ENCODE measurements around the gene IER5L.
"Not testable (repeated sequence)": the region's sequence is repeated elsewhere in the genome, so short reads cannot be mapped to it uniquely, and the experiment has no call there.

Gene IER5L

DNA sequence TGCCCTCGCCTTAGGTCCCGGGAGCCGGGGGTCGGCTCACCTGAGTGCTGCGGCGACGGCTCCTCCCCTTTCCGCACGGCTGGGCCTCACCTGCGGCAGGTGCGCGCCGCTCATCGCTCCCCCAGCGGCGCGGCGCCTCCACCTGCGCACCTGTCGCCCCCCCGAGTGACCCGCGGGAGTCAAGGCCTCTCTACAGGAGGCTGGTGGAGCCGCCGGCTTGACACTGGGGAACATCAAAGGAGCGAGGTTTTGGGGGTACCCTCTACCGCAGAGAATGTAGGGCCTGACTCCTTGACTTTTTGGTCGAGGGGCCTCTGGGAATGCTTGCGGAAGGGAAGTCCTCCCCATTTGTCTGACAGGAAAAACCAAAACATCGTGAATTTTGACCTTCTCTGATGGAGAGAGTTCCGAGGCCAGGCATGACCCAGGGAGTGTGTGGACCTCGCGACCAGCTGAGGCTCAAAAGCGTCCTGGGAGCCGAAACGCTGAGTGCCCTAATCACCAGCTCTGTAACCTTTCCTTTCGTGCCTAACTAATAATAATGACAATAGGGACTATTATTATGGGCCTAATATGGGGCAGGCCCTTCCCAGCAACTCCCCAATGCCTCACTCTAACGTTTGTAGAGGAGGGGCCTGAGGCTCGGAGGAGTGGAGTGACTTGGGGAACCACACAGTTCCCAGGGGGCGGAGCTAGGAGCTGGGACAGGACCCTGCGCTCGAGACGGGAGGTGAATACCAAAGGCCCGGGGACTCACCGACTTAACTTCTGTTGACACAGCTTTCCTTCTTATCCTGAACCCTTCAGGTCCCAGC lies 714 bp upstream of the IER5L start:
- DNase-seq, result peak; percentile 74 to 81 (median 81)

DNA sequence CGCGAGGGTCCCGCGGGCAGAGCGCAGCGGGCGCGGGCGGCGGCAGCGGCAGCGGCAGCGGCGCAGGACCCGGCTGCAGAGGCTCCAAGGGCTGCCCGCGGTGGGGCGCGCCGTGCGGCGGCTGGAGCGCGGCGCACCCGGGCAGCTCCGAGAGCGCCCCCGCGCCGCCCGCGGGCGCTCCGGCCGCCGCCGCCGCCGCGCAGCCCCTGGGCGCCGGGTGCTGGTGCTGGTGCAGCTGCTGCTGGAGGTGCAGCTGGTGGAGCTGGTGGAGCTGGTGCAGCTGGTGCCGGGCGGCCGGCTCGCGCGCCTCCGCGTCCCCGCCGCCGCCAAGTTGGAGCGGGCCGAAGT lies 644 bp downstream of the IER5L start:
- DNase-seq, result no peak

DNA sequence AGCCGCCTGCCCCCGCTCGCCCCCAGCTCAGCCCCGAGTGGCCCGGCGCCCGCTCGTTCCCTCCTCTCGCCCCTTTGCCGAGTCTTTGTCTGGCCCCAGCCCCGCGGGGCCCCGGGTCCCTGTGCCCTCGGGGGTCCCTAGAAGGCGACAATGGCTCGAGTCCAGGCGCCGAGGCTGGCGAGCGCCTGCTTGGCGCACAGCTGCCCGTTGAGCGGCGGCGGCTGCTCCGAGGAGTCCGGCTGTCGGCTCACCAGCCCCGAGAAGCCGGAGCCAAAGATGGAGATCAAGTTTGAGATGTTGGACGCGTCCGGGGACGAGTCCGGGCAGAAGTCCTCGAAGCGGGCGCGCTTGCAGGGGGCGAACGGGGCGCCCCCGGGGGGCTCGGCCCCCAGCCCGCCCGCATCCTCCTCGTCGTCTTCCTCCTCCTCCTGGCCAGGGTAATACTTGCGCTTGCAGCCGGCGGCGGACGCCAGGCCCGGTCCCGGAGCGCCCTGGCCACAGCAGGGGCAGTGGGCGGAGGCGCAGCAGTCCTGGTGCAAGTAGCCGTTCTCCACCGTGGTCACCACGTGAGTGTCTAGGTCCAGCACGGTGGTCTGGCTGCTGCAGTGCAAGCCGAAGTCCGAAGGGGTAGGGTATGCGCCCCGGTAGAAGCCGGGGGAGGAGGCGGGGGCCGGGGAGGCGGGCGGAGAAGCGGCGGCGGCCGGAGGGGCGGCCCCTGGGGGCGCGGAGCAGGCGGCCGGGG lies 1.2 kb downstream of the IER5L start:
- DNase-seq, result peak; percentile 5 to 80 (median 77)

DNA sequence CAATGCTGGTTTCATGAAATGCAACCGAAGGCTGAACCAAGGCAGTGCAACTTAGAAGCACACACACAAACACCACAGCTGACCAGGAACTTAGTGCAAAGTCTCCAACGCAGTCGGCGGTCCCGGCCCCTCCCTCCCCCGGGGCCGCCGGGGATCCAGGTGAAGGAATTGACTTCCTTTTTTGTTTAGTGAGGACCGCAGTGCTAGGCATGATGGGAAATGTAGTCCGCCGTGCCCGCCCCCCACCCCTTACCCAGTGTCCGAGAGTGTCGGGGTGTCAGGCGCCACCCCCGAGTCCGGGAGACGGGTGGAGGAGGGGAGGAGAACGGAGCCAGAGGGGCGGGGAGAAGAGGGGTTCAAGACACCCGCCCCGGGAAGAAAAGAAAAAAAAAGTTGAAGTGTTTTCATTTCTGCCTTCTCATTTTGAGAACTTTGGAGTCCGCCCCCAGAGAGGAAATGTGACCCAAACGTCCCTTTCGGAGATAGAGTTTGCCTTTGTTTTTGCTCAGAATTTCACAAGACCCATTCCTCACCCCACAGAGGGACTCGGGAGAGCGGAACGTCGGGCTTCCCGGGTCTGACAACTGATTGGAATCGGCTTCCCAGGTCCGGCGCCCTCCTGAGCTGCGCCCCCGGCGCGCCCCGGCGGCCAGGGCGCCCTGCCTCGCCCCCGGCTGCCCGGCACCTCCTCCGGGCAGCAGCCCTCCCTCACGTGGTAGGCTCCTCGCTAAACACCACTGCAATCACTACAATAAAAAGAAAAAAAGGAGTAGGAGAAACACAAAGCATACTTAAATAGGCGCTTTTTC lies 2.0 kb downstream of the IER5L start:
- peak; percentile 34 to 88 (median 80) for DNase-seq

DNA sequence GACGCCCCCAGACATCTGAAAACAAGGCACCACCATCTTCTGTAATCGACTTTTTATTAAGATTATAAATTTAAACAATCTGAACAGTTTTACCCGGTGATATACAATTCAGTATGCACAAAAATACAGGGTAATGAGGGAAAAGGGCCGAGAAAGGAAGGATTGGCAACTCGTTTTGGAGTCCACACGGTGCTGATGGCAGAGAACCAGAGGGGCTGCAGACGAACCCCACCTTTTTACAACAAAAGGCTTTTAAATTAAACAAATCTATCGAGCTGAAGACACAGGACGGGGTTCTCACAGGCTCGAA lies 2.6 kb downstream of the IER5L start:
- DNase-seq, result no peak

DNA sequence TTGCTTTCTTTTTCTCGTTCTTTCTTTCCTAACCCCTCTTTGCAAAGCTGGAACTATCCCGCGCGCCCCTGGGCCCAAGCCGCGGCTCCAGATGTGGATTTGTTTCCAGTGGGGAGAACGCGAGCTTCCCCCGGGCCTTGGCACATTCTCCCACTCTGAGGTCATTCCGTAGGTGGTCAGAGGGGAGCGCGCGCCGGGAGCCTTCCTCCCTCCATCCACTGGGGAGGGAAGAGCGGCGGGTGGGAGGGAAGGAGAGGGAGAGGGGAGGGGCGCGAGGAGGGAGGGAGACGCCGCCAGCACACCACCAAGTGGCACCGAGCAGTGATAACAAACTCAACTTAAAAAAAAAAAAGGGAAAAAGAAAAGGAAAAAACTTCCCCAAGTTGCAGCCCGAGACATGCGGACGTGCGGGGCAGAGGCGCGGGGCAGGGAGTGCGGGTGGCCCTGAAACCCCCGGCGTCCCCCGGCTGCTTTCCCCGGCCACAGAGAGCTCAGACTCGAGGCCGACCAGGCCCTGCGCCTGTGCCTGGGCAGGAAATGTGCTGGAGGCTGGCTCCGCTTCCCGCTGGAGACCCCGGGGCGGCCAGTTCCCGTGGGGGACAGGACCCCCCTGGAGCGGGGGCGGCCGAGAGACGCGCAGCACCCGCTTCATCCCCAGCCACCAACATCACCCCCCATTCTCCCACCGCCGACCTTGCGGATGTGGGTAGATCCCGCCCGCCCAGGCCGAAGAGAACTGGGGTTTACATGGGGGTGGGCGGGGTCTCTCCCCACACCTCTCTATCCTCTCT lies 3.1 kb downstream of the IER5L start:
- DNase-seq, result peak; percentile 19 to 81 (median 73)

DNA sequence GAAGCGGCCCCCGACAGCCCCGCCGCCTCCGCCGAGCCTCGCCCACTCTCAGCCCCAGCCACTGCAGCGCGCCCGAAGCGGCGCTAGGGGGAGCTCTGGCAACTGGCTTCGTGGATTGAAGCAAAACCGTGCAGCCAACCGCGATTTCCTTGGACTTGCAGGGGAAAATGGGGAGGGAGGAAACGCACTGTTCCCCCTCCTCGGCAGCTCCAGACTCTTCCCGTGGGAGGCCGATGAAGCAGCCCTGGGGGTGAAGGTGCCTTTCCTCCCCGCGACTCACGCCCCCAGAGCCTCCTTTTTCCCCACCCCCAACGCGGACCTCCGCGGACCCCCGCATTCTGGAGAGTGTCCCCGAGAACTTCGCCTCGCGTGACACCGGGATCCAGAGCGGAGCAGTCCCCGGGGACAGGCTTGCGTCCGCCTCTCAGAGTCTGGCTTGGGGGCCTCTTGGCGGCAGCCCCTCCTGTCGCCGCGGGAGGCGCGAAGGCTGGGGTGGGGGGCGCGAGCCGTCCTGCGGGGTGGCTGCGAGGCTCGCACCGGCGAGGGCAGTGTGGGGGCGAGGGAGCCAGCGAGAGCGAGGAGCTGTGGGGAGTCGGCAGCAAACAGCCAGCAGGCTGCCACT lies 3.8 kb downstream of the IER5L start:
- DNase-seq, result peak; percentile 81 to 92 (median 84)

DNA sequence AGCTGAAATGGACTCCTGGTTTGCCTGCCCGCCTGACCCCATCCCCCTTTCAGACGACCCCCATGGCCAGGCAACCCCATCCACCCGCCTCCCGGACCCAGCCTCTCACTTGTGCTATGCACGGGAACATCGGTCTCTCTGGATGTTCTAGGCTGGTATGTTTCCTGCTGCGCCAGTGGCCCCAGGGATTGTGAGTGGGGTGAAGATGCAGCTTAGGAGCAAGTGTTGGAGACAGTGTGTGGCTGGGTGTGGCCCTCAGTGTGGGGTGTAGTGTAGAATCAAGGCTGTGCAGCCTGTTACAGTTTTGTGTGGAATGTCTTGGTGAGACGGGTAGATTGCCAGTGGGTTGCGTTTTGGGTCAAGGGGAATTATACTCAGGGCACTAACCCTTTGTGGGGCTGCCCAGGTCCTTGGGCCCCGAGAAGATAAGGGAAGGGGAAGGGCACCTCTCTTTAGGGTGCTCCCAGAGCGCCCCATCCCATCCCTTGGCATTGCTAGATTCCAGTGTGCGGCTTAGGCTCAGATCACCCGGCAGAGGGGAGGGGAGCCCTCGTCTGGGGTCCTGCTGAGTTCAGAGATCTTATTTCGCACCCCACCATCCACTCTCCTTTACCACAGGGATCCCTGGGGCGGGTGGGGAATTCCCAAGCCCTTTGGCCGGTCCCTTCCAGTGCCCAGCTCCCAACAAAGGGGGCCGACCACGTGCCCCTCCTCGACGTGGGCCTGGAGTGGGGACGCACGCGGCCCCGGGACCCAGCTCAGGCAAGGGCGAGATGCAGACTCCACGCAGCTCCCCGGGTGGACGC lies 4.6 kb downstream of the IER5L start:
- no peak for DNase-seq

DNA sequence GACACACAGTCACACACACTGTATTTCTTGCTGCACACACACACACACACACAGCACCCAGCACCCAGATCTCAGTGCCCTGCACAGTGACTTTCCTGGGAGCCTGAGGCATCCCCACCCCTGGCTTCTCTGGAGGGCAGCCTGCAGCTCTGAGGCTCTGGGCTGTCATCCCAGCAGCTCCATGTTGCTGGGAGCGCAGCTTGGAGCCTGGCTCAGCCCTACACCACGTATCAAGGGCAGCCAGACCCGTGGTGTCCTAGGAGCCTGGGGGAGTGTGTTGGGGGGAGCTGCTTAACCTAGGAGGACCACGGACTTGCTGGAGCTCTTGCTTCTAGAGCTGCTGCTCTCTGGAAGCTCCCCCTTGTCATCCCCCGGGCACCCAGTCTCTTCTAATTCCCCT lies 5.2 kb downstream of the IER5L start:
- DNase-seq, result no peak

DNA sequence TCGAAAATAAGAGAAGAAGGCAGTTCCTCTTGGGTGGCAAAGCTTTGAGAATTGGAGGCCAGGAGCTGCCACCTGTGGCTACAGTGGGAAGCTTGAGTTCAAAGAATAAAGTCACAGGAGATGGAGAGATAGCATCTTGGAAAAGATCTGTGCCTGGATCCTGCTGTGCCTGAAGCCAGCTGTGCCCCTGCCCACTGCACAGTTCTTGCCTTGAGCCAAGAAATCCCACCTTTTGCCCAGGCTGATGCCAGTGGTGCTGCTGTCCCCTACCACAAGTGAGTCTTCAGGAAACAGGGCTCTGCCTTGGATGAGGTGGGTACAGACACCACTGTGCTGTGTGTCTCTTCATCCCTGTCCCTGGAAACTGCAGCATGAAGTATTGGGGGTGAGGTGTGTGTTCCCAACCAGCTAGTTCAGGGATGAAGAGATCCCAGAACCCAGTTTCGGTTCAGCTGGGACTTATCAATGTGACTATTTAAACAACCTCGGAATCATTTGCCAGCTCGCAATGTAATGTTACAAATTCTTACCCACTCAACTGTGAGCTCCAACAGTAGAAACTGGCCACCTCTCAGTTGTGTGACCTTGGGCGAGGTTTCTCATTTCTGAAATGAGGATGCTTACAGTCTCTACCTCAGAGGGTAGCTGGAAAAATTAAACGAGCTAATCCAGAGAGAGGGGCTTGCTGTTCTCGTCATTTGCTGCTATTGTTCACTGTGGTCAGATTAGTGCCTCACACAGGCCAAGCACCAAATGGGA lies 5.9 kb downstream of the IER5L start:
- no peak for DNase-seq

DNA sequence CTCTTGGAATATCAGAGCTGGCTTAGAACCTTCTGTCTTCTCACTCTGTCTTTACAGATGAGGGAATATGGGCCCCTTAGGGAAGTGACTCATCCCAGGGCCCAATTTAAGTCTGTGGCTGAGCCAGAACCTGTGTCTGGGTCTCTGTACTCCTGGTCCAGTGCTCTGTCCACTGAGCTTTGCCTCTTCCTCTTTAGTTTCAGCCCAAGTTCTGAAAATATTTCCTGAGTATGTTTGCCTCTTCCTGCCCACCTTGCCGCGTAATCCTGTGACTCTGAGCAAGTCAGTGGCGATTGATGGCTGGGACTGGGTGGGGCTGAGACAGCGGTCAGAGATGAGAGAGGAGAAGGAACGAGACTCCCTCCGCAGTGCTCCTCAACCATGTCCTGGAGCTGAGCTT lies 7.8 kb downstream of the IER5L start:
- no peak for DNase-seq

DNA sequence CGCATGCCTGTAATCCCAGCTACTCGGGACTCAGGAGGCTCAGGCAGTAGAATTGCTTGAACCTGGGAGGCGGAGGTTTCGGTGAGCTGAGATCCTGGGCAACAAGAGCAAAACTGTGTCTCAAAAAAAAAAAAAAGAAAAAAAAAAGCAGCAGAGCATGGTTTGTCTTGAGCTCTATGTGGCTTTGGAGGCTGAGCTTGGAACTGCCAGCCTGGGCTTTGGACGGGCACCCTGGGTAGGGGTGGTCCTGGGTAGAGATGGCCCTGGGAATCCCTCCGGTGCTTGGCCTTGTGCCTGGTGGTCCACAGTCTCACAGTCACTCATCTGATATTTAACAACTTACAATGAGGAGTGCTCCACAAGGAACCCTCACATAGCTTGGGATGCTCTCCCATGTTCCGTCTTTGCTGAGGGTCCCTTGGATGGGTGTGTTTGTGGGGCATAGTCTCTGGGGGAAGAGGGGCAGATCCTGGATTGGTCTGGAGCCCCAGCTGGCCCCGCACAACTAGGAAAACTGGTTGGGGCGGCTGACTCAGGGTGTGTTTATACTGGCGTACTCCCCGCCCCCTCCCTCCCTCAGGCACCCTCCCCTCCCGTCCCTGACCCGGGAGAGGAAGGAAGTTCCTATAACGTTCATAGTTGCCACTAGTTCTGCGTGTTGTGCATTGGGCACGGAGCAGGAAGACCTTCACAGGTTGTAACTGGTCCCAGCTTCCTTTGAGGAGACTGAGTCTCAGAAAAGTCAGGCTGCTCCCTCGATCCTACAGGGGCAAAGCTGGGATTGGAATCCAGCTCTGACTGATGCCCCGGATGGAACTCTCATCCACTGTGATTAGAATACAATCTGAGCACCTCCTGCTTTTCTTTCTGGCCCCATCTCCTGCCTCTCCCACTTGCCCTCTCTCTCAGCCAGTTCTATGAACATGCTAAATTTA lies 11.2 kb downstream of the IER5L start:
- DNase-seq, result peak in 2 of 3 experiments; percentile 70 to 75

DNA sequence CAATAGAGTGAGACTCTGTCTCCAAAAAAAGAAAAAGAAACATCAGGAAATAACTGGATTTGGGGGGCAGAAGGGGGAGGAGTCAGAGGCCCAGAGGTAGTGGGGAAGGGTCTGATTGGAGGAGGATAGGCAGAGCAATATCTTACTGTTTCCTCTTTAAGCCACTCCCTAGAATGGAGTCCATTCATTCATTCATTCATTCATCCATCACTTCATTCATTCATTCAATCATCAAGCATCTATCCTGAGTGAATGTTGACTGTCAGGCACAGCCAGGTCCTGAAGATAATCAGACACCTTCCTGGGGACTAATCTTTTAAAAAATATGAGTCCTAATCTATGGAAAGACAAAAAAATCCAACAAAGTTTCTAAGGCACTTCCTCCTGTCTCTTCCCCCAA lies 12.9 kb downstream of the IER5L start:
- no peak for DNase-seq

DNA sequence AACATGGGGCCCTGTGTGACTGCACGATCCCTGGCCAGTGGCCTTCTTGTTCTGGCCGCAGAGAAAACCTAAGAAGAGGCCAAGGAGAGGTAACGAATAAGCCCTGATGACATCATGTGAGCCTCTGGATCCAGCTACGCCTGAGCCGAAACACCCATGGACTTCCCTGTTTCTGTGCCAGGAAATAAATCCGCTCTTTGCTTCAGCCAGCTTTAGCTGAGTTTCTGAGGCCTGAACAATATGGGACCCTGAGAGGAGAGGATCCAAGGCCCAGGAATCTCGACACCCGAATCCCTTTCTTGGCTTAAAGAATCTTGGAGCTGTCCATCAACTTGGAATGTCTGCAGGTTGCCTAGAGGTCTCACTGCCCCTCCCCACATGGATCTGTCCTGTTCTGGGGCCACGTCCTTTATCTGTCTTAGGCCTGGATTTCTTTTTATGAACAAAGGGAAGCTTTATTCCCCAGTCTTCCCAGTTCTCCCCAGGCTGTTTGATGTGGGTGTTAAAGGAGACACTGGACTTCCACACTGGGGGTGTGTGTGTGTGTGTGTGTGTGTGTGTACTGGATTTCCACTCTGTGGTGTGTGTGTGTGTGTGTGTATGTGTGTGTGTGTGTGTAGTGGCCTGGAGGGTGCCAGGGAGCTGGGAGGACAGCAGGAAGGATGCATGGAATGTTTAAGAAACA lies 13.7 kb downstream of the IER5L start:
- no peak for DNase-seq

DNA sequence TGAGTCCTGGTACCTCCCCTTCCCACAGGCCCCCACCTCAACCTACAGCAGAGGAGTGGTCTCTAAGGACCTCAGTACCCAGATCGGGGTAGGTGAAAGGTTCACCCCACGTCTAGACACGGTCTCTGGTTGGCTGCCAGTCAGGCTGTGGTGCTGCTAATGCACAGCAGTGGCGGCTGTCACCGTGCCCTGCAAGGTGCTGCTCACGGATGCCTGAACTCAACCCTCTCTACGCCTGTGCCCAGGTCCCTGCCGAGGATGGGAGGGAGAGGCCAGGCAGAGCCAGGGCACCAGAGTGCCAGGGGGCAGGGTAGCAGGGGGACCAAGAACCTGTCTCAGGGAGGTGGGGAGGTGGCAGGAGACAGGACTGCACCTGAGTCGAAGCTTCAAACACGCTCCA lies 14.3 kb downstream of the IER5L start:
- no peak for DNase-seq

DNA sequence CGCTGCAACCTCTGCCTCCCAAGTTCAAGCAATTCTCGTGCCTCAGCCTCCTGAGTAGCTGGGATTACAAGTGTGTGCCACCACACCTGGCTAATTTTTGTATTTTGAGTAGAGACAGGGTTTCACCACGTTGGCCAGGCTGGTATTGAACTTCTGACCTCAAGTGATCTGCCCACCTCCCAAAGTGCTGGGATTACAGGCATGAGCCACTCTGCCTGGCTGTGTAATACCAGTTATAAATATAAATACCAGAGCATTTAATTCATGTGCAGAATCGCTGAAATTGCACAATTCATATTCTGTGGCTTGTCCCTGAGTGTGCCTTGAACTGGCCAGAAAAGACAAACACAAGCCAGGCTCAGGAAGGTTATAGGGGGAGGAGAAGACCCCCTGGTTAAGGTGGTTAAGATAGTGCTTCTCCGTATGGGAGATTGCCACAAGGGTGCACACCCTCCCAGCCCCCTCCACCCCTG lies 14.8 kb downstream of the IER5L start:
- not testable (repeated sequence) for DNase-seq

DNA sequence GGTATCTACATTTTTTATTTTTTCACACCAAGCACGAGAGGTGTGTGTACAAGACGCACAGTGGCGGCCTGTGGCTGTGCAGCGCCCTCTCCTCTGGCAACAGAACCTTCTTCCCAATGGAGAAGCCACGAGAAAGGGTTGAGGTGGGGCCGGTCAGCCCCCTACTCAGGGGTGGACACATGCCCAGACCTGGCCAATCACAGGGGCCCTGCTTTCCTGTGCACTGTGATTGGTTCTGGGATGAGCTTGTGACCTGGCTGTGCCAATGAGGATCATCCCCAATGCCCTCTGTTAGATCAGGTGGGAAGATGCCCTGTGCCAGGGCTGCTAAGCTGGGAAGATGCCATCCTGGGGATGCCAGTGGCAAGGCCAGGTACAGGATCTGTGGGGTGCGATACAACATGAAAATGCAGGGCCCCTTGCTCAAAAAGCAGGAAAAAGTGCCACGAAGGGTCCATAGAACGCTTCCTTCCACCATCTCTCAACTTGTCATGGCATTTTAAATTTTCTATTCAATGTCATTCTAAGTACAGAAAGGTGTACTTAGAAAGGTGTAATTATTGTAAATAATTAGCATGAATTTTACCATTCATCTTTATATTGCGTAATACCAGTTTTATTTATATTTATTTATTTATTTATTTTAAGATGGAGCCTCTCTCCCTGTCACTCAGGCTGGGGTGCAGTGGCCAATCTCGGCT lies 15.4 kb downstream of the IER5L start:
- DNase-seq, result no peak

DNA sequence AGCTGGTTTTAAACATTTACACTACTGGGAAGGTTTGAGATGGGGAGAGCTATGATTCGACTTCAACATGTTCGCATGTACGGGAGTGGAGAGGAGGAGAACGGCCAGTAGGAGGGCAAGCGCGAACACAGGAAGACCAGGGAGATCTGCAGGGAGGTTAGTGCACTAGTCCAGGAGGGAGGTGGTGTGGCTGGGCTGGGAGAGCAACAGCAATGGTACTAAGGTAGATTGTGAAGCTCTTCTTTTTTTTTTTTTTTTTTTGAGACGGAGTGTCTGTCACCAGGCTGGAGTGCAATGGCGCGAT lies 16.6 kb downstream of the IER5L start:
- DNase-seq, result no peak

Measured in NCI-H1417 (cell line).